ENCODE results near the gene PARD3.

Gene PARD3

DNA sequence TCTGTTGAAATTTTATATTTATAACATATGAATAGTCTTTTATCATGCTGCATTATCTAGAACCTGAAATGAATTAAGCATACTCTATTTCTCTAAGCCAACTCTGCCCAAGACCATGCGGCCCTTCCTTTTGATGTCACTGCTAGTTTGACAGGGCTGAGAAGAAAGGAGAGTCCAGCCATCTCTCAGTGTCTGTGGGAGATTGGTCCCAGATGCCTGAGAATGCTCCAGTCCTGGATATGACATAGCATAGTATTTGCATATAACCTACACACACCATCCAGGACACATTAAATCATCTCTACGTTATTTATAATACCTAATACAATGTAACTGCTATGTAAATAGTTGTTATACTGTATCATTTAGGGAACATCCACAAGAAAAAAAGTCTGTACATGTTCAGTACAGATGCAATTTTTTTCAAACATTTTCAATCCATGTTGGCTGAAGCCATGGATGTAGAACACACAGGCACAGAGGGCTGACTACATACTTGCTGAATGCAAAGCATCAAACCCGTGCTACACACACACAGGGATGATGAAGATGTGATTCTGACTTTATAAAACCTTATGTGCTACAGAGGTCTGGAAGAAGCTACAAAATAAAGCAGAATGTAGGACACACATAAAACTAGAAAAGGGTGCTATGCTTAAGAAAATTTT is 315.4 kb downstream of the PARD3 start:
- DNase-seq (ENCODE audit: low read depth in 2 of 2): no peak

DNA sequence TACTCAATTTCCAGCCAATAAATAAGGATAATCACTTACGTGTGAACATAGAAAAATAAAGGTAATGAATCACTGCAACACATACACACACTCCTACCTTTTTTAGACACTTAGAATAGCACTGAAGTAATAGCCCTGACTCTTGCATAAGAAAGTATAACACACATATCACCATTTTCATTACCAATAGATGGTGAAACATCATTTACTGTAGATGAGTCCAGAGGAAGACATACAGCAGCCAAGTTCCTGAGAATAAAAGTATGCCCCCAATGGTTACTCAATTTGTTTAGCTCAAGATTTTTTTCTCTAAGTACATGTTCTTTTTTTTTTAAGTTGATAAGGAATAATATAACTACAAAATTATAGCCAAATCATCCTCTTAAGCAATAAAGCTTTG is 316.3 kb downstream of the PARD3 start:
- no peak for DNase-seq (ENCODE audit: low read depth in 2 of 2)

DNA sequence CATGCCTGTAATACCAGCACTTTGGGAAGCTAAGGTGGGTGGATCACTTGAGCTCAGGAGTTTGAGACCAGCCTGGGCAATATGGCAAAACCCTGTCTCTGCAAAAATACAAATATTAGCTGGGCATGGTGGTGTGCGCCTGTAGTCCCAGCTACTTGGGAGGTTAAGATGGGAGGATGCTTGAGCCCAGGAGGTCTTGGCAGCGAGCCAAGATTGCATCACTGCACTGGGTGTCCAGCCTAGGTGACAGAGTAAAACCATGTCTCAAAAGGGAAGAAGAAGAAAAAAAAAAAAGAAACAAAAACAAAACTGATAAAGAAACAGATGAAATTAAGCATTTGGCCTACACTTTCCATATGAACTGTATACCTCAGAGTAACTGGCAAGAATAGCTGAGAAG is 319.2 kb downstream of the PARD3 start:
- no peak for DNase-seq (ENCODE audit: low read depth in 2 of 2)

DNA sequence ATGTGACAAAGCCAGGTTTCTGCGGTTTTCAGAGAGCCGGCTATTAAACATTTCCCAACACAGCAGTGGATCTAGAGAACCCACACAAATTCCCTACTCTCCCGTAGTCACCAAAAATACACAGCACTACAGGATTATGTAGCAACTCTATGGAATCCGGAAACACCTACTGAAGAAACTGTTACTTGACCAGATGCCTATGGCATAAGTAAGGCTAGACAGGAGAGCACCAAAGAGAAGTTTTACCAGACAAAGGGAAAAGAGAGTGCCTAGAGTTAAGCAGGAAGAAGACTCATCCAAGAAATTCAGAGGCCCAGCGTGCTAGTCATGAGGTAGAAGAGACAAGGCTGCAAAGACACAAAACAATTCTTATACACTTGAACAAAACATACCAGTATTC is 321.1 kb downstream of the PARD3 start:
- no peak for DNase-seq (ENCODE audit: low read depth in 2 of 2)

DNA sequence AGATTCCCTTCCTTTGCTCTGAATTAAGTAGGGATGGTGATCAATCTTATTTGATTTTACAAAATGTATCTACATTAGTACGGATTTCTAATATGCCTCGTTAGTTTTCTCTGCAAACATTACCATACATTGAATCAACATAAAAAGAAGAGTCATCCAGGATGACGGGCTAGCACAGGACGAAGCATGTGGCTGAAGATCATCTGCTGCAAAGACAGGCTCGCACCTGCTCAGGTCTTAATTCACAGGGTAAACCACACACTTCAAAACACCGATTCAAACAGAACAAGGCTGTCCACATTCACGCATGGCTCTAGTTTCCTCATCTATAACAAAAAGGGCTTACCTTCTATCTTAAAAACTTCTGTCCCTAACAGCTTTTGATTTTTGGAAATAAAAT is 323.0 kb downstream of the PARD3 start:
- no peak for DNase-seq (ENCODE audit: low read depth in 2 of 2)

DNA sequence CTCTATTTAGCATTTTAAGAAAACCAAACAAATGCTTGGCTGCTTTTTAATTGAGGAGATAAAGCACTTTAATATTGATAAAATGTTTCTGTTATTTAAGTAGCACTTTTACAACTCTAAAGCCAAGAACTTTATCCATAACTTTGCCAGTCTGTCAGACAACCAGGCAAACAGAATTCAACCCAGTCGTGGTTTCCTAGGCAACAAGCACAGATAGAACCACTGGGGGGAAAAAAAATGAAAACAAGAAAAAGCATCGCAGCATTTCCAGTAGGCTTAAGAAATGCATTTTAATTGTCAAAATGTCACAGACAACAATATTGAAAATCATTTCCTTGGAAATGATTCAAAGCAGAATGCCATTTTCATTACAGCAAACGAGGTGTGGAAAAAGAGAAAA is 323.4 kb downstream of the PARD3 start:
- DNase-seq (ENCODE audit: low read depth in 2 of 2): no peak

DNA sequence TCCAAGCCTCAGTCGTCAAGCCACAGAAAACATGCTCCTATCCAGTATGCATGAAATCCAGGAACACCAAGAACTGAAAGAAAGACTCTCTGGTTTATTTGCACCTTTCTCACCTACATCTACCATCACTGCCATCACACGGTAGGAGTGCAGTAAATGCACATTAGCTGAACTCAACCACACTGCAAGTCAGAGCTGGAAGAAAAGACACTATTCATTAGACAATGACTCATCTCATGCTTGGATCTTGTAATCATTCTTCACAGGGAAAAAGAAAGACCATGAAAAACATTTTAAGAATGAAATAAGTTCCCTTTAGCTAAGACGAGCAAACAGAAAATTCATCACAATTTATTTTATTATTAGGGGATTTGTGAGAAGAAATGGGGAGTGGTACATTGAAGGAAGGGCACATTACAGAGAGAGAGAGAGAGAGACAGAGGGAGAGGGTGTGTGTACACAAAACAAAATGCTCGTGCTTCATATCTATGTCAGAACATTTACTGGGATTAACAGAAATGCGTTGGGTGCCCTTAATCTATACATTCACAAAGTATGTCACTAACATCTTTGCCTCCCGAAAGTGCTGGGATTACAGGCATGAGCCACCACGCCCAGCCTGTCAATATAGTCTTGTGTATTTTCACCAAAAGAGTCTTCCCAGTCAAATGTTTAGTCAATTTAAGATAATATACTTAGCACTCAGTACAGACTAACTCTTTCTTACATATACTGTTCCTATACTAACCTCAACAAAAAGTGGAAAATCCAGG is 324.9 kb downstream of the PARD3 start:
- DNase-seq (ENCODE audit: low read depth in 2 of 2): no peak

DNA sequence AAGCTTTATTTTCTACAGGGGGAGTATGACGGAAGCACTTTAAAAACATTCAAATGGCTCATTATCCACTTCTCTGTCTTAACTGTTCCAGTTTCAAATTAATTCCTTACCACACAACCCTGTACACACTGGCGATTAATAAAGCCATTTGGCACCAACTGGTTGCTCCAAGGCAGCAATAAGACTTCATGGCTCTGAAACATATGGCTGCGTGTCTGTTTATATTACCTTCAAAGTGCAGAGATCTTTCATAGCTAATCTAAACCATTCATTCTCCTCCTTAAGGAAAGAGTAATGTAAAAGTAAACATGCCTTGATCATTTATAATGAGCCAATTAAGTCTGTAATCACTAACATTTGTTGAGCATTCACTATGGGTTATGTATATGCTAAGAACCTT is 325.7 kb downstream of the PARD3 start:
- no peak for DNase-seq (ENCODE audit: low read depth in 2 of 2)

DNA sequence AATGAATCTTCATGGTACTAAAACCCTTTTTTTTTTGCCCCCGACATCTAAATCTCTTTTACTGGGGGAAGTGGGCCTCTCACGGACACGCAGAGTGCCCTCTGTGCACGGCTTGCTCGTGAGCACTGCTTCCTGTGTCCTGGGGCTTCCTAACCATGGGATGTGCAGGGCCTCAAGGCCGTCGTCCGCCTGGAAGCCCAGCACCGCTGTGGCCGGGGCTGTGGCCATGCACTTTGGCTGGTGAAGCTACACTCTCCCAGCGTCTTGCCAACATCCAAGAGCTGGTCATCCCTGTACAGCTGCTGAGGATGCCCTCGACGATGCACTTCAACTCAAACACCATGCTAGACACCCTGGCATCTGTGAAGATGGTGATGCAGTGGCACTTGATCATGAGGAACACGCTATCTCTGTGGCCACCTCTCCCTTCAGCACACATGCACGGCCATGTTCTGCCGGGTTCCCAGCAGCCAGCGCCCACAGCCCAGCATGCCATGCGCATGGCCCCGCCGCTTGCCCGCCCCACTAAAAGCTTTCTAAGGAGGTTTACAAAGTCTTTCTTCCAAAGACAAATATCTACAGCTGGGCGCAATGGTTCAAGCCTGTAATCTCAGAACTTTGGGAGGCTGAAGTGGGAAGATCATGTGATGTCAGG is 326.5 kb downstream of the PARD3 start:
- no peak for DNase-seq (ENCODE audit: low read depth in 2 of 2)

DNA sequence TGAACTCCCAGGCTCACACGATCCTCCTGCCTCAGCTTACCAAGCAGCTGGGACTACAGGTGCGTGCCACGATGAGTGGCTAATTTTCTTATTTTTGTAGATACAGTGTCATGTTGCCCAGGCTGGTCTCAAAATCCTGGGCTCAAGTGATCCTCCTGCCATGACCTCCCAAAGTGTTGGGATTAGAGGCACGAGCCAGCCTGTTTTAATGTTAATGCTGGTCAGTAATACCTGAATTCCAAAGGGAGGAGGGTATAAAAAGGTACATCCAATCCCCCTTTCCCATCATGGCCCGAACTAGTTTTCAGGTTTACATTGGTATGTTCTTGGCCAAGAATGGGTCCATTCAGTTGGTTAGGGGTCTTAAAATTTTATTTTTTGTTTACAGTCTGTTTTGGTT is 329.1 kb downstream of the PARD3 start:
- DNase-seq (ENCODE audit: low read depth in 2 of 2): no peak

DNA sequence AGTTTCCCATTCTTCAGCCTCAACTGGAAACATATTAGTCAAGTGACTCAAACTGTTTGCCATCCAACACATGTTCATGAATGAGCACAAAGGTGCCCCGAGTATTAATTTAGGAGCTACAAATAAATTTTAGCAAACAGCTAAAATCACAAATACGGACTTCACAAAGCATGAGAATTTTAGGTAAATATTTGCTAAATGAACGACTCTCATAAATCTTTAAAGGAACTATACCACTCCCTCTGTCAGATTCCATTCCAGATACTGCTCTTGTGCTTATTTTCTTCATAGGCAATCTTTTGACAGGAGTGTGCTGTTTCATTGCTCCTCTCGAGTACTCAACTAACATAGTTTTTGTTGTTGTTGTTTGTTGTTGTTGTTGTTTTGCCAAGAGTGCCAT is 330.9 kb downstream of the PARD3 start:
- no peak for DNase-seq (ENCODE audit: low read depth in 2 of 2)

DNA sequence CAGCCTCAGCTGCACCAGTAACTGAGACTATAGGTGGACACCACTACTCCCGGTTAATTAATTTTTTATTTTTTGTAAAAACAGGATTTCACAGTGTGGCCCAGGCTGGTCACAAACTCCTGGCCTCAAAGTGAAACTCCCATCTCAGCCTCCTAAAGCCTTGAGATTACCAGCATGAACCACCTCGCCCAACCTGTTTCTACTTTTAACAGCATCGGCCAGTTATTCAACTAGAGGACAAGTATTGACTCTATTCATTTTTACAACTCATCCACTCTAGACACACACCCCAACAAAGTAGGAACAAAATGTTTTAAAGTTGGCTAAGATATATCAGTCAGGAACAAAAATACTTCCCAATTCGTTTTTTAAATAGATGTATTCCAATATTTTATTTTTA is 334.8 kb downstream of the PARD3 start:
- no peak for DNase-seq (ENCODE audit: low read depth in 2 of 2)

DNA sequence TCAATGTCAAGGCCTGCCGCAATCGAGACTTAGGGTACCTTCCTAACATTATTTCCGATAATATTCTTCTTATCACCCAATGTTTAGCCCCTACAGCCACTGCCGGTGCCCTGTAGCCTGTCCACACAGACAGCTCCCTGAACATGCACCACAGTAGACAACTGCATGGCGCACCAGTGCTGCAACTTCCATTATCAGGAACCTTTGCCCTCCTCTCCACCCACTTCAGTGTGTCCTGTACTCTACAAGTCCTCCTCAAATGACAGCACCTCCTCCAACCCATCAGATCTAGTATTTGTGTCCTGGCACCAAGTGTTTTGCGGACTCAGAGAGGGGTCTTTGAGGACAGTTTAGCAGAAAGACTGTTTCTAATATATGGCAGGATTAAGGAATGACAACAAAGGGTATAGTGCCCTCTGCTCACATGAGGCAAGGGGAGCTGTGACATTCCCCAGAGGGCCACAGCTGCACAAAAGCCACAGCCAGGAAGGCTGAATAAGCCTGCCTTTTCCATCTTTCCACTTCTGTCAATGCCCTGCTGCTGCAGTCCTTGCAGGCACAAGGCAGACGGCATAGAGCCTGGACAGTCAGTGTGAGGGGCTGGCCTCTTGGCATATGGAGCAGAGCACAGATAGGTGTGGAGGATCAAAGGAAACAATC is 335.4 kb downstream of the PARD3 start:
- no peak for DNase-seq (ENCODE audit: low read depth in 2 of 2)

DNA sequence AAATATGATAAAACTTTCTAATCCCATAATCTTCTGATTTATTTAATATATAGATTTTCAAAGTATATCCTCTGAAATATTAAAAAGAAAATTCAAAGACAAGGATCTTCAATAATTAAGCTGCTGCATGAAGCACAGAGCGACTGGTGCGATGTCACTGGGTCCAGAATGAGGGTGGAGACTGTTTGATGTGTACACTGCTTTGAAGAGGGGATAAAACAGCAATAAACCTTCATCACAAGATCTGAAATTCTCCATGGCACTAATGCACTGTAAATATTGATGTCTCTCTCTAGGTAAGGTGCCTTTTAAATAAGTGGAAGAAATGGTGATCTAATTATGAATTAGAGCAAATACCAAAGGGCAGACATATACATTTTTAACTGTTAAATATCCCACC is 337.8 kb downstream of the PARD3 start:
- DNase-seq (ENCODE audit: low read depth in 2 of 2): no peak

DNA sequence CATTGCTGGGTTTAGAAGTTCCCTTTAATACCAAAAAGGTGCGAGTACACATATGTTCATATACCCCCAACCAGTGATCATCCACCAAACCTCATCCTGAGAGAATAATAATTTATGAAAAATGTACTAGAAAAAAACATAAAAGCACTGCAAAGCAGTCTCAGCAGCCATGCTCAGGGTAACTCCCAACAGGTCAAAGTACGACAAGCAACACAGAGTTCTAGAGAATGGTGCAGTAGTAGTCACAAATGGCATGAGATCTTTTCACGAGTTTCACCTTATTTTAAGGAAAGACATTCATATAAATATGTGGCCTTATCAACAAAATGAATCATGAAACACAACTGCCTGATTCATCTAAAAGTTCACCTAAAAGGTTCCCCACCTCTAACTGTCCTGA is 338.5 kb downstream of the PARD3 start:
- DNase-seq (ENCODE audit: low read depth in 2 of 2): no peak

DNA sequence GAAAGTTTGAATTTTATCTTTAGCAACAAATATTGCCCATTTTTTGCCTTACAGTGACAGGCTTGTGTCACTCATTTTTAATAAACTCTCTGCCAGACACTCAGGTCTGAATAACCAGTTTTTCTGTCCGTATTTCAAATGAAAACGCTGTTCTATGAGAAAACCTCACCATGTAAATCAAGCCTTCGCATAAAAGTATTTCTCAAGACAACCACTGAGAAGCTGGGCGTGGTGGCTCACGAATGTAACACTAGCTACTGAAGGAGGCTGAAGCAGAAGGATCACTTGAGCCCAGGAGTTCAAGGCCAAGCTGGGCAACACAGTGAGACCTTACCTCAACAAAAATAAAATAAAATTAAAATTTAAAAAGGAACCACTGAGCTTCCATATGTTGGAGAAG is 339.3 kb downstream of the PARD3 start:
- no peak for DNase-seq (ENCODE audit: low read depth in 2 of 2)

DNA sequence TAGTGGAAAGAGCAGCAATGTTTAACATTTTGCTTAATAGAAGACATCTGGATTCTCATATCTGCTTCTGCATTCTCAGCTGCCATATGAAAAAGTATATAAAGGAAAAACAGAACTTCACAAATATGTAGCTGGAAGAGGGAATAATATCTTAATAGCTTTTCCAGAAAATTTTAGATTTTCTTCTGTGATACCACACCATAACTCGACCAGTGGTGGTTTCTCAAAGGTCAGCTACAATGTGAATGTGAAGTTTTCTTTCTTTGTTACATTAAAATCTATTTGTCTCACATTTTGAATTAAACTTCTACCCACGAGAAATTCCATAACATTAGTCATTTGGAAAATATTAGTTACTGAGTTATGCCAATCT is 339.8 kb downstream of the PARD3 start:
- DNase-seq (ENCODE audit: low read depth in 2 of 2): no peak

DNA sequence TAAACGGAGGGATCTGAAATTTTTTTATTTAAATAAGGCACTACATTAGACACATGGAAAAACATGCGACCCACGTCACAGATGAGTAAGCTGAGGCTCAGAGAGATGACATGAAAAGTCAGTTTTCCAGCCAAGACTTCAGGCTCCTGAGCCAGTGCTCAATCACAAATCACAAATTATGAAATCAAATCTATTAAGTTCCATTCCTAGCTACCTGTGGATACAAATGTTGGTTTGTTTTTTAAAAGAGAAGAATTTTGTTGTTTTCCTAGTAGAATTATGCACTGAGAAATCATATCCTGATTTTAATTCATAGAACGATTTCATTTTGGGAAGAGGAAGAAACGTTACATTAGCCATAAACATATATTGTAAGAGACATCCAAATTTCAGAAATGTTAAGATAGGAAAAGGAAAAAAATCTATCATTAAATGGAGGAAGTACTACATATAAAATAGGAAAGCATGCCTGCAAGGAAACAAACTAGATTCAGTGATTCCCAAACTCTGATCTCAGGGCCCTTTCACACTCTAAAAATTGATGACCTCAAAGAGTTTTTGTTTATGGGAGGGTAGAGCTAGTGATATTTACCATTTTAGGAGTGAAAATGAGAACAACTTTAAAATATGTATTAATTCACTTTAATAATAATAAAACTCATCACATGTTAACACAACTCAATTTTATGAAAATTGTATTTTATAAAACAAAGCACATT is 340.4 kb downstream of the PARD3 start:
- no peak for DNase-seq (ENCODE audit: low read depth in 2 of 2)

DNA sequence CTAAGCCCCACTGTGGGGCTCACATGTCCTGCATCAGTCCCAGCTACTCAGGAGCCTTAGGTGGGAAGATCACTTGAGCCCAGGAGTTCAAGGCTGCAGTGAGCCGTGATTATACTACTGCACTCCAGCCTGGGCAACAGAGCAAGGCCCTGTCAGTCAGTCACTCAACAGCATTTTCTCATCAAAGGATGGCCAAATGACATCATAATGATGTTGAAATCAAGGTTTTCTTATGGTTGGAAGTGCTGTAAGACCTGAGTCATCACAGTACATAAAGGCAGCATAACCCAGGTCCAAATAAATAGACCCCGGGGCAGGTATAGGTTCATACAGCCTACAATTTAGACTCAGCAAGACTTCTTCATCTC is 341.1 kb downstream of the PARD3 start:
- DNase-seq (ENCODE audit: low read depth in 2 of 2): no peak

DNA sequence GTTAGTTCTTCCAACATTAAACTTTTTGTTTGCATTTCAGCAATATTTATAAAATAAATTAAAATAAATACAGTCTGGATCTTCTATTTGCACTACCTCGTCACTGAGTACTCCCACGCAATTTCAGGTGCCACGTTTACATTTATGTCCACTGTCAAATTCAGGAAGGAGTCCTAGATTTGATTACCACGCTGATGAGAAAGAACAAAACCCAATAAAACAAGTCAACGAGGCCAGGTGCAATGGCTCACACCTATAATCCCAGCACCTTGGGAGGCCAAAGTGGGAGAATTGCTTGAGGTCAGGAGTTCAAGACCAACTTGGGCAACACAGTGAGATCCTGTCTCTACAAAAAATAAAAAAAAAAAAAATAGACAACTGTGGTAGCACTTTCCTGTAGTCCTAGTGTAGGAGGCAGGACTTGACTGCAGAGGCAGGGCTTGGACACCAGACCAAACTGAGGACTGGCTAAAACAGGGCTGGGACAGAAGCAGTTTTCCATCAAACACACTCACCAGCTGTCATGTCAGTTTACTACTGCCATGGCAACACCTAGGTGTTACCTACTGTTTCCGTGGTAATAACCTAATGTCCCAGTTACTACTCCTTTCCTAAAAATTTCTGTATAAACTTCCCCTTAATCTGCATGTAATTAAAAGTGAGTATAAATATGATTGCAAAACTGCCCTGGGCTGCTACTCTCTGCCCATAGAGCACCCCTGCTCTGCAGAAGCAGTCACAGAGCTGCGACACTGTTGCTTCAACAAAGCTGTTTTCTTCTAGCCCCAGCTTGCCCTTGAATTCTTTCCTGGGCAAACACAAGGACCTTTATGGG is 341.7 kb downstream of the PARD3 start:
- DNase-seq (ENCODE audit: low read depth in 2 of 2): no peak

DNA sequence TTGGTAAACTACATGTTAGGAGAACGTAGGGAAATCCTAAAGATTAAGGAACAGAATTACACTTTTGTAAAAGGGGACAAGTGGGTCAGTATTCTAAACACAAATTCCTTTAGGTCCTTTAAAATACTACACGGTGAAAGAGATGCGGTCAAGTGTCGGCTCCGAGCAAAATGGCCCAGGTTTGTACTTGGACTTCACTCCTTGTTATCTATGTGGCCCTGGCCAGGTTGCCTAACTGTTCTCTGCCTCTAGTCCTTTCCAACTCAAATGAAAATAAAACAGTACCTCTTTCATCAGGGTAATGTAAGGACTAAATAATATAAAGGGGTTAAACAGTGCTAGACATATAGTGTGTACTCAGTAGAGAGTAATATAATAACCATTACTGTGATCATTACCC is 344.8 kb downstream of the PARD3 start:
- no peak for DNase-seq (ENCODE audit: low read depth in 2 of 2)

Data from stimulated activated CD8-positive, alpha-beta memory T cell treated with anti-CD3 and anti-CD28 coated beads, Interleukin-2, amount 100 ng/mL, for 48 hours (primary cell).